CD4-positive, alpha-beta T cell (primary cell): Measurements from ENCODE around the gene NRK. TPM values are rescaled to one million over a fixed set of nuclear protein-coding genes. Genes with fewer than 3 reads are reported as not detected.

Source experiments
- ATAC-seq: fragments of 200-7000 bp; cut with Tn5 transposase; one replicate; pipeline ENCODE4 v1.10.0; 2022; ENCODE audit warnings: mild to moderate bottlenecking; ENCODE audit not compliant: poor library complexity
- CTCF ChIA-PET: fragments of 350-600 bp; sonication (Branson Sonifier 250); formaldehyde crosslinking; loops from one replicate; lab custom pipeline; 2021; ENCODE audit warnings: antibody characterized with exemption, inconsistent platforms; lab: Charles Lee
- POLR2A ChIA-PET: fragments of 350-600 bp; sonication (Branson Sonifier 250); formaldehyde crosslinking; loops from one replicate; lab custom pipeline; 2021; ENCODE audit warnings: antibody characterized with exemption, inconsistent platforms; lab: Charles Lee
- DNase-seq, 14 experiments: peaks; one replicate each; pipeline ENCODE4 v3.0.0-alpha.2; 2013 to 2020; ENCODE audit warnings: mixed read lengths in 2 of 14
- H3K27ac ChIP-seq, 2 donors: one replicate each; pipeline versions ENCODE4 v1.5.1 to v1.7.0; 2013; ENCODE audit warnings: low read length in 2 of 2, low read depth in 1 of 2, mild to moderate bottlenecking in 1 of 2
- H3K27me3 ChIP-seq, 2 experiments: 1 replicate in 1 of 2; 2 replicates in 1 of 2; pipeline versions ENCODE4 v1.6.1 to v1.7.0; 2013; ENCODE audit warnings: low read length in 2 of 2, control low read depth in 1 of 2, mild to moderate bottlenecking in 1 of 2, moderate library complexity in 1 of 2; ENCODE audit not compliant: insufficient read depth in 2 of 2, control insufficient read depth in 1 of 2
- H3K36me3 ChIP-seq: one replicate; pipeline ENCODE4 v1.6.1; 2013; ENCODE audit warnings: low read length, control low read depth; ENCODE audit not compliant: insufficient read depth
- H3K4me1 ChIP-seq: one replicate; pipeline ENCODE4 v1.6.1; 2013; ENCODE audit warnings: low read length, control low read depth; ENCODE audit not compliant: insufficient read depth
- H3K4me3 ChIP-seq: one replicate; pipeline ENCODE4 v1.5.1; 2013; ENCODE audit warnings: mild to moderate bottlenecking, low read length, moderate library complexity
- H3K9me3 ChIP-seq, 2 experiments: 1 replicate in 1 of 2; 2 replicates in 1 of 2; pipeline versions ENCODE4 v1.6.1 to v1.7.0; 2013; ENCODE audit warnings: low read length in 2 of 2, mild to moderate bottlenecking in 2 of 2, control low read depth in 1 of 2, moderate library complexity in 1 of 2; ENCODE audit not compliant: control insufficient read depth in 1 of 2, insufficient read depth in 1 of 2
- H3K27ac Mint-ChIP-seq: one replicate; pipeline ENCODE4 v1.8.0; 2020; ENCODE audit warnings: mixed read lengths
- H3K27me3 Mint-ChIP-seq: one replicate; pipeline ENCODE4 v1.8.0; 2021; ENCODE audit warnings: mixed read lengths
- H3K36me3 Mint-ChIP-seq: one replicate; pipeline ENCODE4 v1.8.0; 2021; ENCODE audit warnings: low read depth, mixed read lengths
- H3K4me1 Mint-ChIP-seq: one replicate; pipeline ENCODE4 v1.8.0; 2021; ENCODE audit warnings: low read depth, mixed read lengths
- H3K4me3 Mint-ChIP-seq: one replicate; pipeline ENCODE4 v1.8.0; 2020; ENCODE audit warnings: mild to moderate bottlenecking, mixed read lengths
- H3K9me3 Mint-ChIP-seq: one replicate; pipeline ENCODE4 v1.8.0; 2020; ENCODE audit warnings: mixed read lengths
- intact Hi-C, 2 experiments: fragments of 100-400 bp; cut with DNase I in 1 of 2; cut with micrococcal nuclease in 1 of 2; formaldehyde crosslinking; loops; one replicate each; pipeline versions ENCODE4 v1.15.1 to v1.9.0; 2023 to 2025; cut with DNase I, micrococcal nuclease
- total RNA-seq, 174 experiments: library from RNA in 2 of 174; stranded (reverse) in 2 of 174; gene quantifications; one replicate each; pipeline ENCODE4 v1.2.3 and lab custom pipeline; 2021 to 2026
- TF ChIP-seq, protein P1 (sequence below): fragments of 200-600 bp; IDR thresholded peaks from one replicate; pipeline ENCODE4 v1.8.0; 2022; ENCODE audit warnings: antibody characterized with exemption, mild to moderate bottlenecking

NRK gene
- total RNA-seq, 2 experiments from 2014 or later = not detected

DNA sequence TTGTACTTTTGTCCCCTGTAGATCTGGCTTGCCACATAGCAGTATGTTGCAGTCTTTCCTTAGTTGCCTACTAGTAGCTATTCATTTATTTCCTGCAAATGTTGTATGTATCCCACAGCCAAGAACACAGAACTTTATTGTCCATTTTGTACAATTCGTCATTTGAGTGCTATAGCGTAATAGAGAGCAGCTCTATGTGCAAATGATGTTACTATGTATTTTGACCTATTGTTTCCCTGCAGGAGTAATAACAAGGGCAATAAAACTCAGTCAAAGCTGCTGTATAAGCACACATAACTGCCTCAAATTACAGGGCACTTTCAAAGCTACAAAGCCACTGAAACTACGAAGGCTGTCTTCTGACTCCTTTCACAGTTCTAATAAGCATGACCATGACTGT, 48.1 kb downstream of the NRK start:
- Histone ChIP-seq H3K4me3 (no peak overlapping the region), H3K9me3 (no peaks in the 10 kb centered on the region), H3K27me3 (no peaks in the 10 kb centered on the region), H3K36me3 (no peaks in the 10 kb centered on the region), H3K27ac (no peak overlapping the region), H3K4me1 (no peaks in the 10 kb centered on the region)
- TF ChIP-seq, protein P1, sequence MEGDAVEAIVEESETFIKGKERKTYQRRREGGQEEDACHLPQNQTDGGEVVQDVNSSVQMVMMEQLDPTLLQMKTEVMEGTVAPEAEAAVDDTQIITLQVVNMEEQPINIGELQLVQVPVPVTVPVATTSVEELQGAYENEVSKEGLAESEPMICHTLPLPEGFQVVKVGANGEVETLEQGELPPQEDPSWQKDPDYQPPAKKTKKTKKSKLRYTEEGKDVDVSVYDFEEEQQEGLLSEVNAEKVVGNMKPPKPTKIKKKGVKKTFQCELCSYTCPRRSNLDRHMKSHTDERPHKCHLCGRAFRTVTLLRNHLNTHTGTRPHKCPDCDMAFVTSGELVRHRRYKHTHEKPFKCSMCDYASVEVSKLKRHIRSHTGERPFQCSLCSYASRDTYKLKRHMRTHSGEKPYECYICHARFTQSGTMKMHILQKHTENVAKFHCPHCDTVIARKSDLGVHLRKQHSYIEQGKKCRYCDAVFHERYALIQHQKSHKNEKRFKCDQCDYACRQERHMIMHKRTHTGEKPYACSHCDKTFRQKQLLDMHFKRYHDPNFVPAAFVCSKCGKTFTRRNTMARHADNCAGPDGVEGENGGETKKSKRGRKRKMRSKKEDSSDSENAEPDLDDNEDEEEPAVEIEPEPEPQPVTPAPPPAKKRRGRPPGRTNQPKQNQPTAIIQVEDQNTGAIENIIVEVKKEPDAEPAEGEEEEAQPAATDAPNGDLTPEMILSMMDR = no peak
- Mint-ChIP-seq H3K36me3 (no peaks in the 10 kb centered on the region), H3K4me3 (no peak overlapping the region), H3K4me1 (no peaks in the 10 kb centered on the region), H3K27ac (no peak overlapping the region), H3K9me3 (peaks cover 4% of the 10 kb centered on the region), H3K27me3 (no peaks in the 10 kb centered on the region)
- intact Hi-C loops = no loop called here
- ATAC-seq = no peak
- ChIA-PET CTCF (no interaction called here), POLR2A (no interaction called here)
- DNase-seq = no peak

DNA sequence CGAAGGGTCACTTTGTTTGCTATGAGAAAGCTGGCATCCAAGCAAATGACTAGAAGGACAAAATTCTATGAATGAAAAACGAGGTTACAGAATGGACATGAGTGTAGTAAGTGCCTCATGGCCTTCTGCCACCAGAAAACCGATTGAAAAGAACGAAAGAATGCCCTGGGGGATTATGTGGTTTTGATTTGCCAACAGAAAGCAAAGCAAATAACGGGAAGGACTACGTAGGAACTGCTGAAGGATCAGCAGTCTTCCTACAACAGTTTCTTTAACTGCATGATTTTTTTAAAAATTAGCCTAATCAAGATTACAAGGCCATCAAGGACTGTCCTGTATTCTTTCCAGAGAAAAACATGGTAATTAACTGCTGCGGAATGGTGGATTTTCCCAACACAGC, 50.6 kb downstream of the NRK start:
- POLR2A ChIA-PET = no interaction called here
- no peak for DNase-seq
- Histone ChIP-seq H3K36me3 (no peaks in the 10 kb centered on the region), H3K4me3 (no peak overlapping the region), H3K4me1 (no peaks in the 10 kb centered on the region), H3K27ac (no peak overlapping the region), H3K9me3 (no peaks in the 10 kb centered on the region), H3K27me3 (no peaks in the 10 kb centered on the region)
- Mint-ChIP-seq H3K4me1 (no peaks in the 10 kb centered on the region), H3K36me3 (no peaks in the 10 kb centered on the region), H3K27ac (no peak overlapping the region), H3K27me3 (no peaks in the 10 kb centered on the region), H3K9me3 (peaks cover 4% of the 10 kb centered on the region), H3K4me3 (no peak overlapping the region)
- intact Hi-C loops = no loop called here
- no peak for ATAC-seq
- TF ChIP-seq, protein P1 = no peak
- CTCF ChIA-PET = no interaction called here

DNA sequence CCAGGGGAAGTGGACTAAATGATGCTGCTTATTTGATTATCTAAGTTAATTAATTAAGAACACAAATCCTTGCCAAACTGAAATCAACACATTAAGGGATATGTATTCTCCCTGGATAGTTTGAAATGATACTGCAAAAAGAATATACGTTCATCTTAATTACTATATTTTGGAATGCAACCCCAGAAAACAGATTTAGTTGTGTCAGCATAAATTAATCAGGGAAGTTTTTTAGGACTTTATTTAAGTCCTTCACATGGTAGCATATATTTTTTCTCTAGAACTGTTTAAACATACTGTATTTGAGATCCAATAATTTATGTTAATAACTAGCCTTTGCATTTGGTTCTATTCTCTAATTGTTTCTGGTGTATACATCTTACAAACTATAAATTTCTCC, 52.5 kb downstream of the NRK start:
- no peaks in the 10 kb centered on the region for H3K4me1 Mint-ChIP-seq

More for the DNA sequence above, 52.5 kb downstream of the NRK start:
- Mint-ChIP-seq H3K27me3 (no peaks in the 10 kb centered on the region), H3K4me3 (no peak overlapping the region), H3K36me3 (no peaks in the 10 kb centered on the region), H3K9me3 (peaks cover 5% of the 10 kb centered on the region), H3K27ac (no peak overlapping the region)
- Histone ChIP-seq H3K4me1 (no peaks in the 10 kb centered on the region), H3K27me3 (no peaks in the 10 kb centered on the region), H3K36me3 (no peaks in the 10 kb centered on the region), H3K27ac (no peak overlapping the region), H3K4me3 (no peak overlapping the region), H3K9me3 (no peaks in the 10 kb centered on the region)
- CTCF ChIA-PET = no interaction called here
- POLR2A ChIA-PET = no interaction called here
- DNase-seq (no peak), ATAC-seq (no peak)
- TF ChIP-seq, protein P1 = no peak
- intact Hi-C loops = no loop called here
